NCI-H2107 treated with DMSO at 0.1 percent for 48 hours (cell line): ENCODE results near the gene CYP26B1.

Source experiments
- DNase-seq: peaks from one replicate; lab custom pipeline; 2025; ENCODE audit not compliant: unreplicated experiment; lab: John Stamatoyannopoulos, UW

CYP26B1 gene

DNA sequence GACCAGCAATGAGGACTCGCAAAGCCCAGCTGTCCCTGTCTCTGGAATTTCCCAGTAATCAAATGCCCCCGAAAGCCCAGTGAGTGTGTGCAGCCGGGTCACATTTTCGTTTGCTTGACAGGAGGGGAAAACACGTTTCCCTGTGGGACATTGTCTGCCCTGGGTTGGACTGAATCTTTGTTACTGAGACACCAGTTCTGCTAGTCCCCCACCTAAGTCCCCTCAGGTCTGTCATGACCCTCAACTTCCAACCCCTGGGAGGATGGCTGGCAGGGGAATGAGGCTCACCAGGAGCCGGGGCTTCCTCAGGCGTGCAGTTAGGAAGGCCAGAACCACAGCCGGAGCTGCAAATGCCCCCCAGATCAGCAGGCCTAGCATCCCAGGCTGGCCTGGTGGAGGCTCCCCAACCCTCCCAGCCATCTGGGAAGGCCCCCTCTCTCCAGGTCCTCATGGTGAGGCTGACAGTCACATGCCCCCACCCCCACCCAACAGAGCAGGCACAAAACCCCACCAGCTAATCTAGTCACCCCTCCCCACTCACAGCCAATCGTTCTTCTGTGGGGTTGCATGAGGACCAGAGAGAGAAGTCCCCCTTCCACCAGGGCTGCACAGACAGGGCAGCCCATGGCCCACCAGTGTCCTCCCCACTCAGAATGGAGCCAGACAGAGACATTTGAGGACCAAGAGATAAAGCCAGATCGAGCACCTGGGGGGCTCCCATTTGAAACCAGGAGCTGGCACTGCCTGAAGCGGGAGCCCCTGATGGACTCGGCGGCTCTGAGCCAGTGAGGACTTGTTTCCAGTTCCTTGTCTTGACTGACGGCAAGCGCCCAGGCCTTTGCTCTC is 33.6 kb downstream of the CYP26B1 start:
- DNase-seq, result no peak

DNA sequence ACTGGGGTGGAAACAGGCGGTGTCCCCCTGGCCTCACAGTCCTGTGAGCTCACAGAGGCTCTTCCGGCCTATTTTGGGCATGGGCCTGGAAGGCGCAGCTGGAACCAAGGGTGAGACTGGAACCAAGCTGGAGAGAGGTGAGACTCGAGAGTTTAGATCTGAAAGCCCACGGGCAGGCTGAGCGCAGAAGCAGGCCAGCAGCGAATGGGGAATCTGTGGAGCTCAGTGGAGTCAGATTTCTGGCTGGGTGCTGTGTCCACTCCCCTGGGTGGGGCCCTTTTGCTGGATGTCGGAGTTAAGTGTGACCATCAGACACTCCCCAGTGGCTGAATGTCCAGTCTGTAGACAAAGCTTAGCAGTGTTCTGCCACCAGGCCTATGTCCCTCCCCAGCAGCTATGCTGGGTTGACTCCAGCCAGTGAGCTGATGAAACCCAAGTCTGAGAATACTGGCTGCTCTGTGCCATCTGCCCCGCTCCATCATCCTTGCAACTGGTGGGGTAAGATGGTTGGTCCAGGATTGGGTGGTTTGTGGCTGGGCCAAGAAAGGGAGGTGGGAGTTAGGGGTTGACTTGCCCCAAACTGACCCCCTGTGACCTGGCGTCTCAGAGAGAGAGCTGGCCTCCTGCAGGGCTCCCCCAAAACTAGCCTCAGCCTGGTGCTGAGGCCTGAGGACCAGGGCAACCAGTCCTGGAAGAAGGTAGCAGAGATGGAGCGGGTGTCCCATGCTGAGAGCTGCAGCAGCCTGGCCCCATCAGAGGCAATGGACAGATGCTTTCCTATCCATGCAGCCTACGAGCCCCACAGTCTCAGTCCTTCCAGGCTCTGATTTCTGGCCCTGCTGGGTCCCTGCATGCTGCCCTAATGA is 34.4 kb downstream of the CYP26B1 start:
- no peak for DNase-seq

GRCh38 chr2:72112401-72112800 is 35.3 kb downstream of the CYP26B1 start:
- DNase-seq, result no peak

GRCh38 chr2:72111061-72111460 is 36.6 kb downstream of the CYP26B1 start:
- DNase-seq, result no peak

DNA sequence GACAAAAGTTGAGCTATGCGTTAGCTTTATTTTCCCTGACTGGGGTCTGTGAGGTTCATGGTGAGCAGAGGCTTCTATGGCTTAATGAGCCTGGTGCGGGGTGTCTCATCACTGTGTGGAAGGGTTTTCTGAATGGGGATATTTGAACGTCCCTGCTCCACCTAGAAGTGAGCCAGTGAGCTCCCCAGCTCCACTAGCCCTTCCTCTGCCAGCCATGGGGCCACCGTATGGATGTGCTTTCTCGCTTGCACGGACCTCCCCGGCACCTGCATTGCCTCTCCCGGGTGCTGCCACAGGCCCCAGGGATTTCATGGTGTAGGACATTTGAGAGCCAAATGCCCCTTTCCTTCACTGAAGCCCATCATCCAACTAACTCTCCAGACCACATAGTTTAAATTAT is 37.8 kb downstream of the CYP26B1 start:
- no peak for DNase-seq

- no peak for DNase-seq
Observed at GRCh38 chr2:72109291-72109690, 38.4 kb downstream of the CYP26B1 start.

GRCh38 chr2:72108121-72108520 is 39.5 kb downstream of the CYP26B1 start:
- DNase-seq, result no peak

DNA sequence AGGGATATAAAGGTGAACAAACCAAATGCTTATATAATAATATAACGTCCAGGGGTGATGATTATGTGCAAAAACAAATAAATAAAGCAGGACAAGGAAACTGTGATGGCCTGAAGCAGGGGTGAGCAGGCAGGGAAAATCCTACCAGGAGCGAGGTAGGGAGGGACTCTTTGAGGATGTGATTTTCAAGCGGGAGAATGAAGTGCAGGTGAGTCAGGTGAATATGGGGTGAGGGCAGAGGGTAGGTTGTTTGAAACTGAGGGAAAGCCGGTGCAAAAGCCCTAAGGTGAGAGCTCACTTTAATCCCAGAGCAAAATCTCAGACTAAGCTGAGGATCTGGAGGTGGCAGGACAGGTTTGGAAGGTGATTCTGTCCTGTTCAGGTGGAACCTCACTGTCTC is 40.7 kb downstream of the CYP26B1 start:
- no peak for DNase-seq

DNA sequence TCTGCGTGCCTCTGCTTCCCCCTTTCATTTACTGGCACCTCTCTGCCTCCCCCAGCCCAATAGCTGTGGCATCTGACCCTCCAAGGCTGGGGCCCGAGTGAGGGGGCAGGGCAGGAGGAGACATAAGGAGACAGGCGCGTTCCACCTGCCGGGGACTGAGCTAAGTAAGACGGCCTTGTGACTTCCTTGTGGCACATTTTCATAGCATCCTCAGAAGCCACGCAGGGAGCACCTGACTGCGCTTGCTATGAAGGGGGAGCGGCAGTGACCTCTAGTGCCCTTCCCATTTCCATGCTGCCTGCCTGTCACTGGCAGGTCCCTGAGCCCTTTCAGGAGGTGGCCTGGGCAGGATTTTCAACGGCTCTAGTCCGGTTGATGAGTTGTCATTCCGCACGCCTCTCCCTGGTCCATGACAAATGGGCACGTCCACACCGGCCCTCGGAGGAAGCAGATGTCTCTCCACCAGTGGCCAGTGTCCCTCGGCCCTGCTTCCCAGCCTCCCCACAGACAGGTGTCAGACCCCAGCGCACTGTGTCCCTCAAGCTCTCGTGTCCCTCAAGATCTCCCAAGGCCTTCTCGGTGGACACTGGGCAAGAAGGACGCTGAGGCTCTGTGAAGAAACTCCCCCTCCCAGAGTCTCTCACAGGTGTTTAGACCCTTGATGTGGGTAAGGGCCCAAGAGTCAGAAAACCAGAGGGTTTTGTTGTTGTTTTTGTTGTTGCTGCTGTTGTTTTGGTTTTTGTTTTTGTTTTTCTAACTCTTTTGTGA is 42.7 kb downstream of the CYP26B1 start:
- no peak for DNase-seq

DNA sequence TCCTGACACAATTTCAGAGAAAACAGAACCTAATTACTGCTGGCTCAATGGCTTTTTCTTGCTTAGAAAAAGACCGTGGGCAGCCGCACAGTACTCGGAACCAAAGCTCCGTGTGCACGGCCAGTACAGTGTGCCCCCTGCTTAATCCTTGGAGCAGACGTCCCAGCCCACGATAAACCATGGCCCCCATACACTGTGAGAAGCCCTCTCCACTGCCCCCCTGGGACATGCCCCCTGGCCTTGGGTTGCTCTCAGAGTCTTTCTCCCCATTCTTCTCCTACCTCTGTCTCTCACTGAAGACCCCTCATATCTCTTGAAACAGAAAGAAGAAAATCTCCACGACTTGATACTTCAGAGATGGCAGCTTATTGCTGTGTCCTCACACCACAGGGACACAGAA is 44.0 kb downstream of the CYP26B1 start:
- DNase-seq, result no peak

- no peak for DNase-seq
Observed at GRCh38 chr2:72103161-72103560, 44.5 kb downstream of the CYP26B1 start.

DNA sequence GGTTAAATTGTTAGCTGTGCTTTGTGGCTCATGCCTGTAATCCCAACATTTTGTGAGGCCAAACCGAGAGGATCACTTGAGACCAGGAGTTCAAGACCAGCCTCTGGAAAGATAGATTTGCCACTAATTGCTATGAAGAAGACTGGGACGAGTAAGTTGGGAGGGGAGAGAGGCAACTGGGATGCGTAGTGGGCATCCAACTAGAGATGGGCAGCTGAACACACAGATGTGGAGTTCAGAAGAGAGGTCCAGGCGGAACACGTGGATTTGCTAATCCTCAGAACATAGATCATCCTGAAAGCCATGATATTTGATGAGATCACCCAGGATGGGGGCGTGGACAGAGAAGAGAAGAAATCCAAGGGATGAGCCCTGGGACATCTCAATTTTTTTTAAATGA is 48.7 kb downstream of the CYP26B1 start:
- no peak for DNase-seq

DNA sequence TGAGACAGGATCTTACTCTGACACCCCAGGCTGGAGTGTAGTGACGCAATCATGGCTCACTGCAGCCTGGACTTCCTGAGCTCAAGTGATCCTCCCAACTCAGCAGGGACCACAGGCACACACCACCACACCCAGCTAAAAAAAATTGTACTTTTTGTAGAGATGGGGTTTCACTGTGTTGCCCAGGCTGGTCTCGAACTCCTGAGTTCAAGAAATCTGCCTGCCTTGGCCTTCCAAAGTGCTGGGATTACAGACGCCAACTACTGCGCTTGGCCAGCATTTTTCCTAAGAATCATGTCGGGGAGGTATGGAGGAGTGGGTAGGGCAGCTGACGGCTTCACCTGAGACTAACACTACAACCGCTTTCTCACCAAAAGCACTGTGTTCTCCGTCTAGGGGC is 50.4 kb downstream of the CYP26B1 start:
- DNase-seq, result no peak

DNA sequence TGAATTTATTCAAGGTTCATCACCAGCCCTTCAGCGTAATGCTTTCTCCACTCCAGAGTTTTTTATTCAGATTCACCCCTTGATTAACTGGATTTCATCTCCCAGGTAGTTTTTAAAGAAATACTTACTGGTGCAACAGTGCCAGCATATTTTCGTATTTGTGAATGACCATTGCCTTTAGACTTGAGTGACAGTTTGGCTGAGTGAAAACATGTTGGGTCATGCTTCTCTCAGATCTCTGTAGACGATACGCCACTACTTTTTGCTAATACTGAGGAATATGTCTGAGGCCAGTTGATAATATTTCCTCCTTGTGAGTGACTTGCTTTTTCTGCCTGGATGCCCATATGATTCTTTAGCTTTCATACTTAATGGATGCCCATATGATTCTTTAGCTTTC is 51.5 kb downstream of the CYP26B1 start:
- DNase-seq, result no peak

DNA sequence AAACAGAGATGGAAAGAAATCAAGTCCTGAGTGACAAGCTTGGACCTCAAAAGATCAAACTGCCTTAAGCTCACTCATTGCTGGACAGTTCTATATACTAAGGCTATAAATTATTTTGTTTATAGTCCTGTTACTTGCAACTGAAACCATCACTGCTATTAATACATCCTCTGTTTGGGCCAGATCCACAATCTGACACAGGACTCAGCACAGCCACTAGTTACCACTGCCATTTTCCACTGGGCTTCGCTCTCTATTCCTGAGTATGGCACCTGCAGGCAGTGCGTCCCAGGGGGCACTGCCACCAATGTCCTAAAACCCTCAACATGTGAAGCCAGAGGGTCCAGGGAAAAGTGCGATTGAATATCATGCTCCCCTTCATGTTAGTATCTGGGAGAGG is 52.3 kb downstream of the CYP26B1 start:
- no peak for DNase-seq

- DNase-seq, result no peak
Observed at GRCh38 chr2:72094701-72095100, 53.0 kb downstream of the CYP26B1 start.

GRCh38 chr2:72092111-72092510 is 55.6 kb downstream of the CYP26B1 start:
- DNase-seq, result no peak

- no peak for DNase-seq
Observed at GRCh38 chr2:72090781-72091482, 56.7 kb downstream of the CYP26B1 start.

DNA sequence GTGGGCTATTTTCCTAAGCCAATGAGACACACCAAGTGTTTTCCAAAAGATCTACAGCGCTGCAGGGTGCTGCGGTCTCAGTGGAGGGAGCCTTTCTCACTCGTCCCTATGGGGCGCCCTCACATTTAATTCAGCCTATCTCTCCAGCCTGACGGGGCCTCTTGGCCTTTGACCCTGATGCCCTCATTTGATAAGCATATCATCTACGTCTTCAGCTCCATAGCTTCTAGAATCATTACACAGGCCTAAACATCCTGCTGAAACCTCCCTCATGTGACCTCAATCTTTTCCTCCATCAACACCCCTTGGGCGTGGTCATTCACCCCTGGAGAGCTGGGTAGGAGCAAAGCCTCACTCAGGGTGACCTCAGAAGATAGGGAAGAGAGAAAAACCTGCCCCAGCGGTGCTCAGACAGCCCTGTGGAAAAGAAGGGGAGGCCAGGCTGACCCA is 57.4 kb downstream of the CYP26B1 start:
- no peak for DNase-seq

DNA sequence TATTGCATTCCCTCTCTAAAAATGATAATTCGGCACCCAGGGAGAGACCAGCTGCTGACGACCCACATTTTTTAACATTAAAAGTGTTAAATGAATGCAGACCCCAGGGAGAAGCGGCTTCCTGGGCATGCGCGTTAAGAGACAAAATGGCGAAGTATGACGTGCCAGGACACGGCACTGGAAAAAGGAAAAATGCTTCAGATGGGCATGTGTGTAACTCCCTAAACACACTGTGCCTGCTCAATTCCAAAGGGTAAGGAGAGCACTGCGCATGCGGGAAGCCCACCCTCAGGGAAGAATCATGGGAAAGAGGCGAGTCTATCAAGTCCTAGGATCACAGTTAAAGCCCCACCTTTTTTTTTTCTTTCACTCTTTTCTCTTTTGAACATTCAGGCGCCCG is 58.1 kb downstream of the CYP26B1 start:
- no peak for DNase-seq

GRCh38 chr2:72089028-72089427 is 58.6 kb downstream of the CYP26B1 start:
- no peak for DNase-seq
